ENCODE data around the gene SEZ6L.

DNA sequence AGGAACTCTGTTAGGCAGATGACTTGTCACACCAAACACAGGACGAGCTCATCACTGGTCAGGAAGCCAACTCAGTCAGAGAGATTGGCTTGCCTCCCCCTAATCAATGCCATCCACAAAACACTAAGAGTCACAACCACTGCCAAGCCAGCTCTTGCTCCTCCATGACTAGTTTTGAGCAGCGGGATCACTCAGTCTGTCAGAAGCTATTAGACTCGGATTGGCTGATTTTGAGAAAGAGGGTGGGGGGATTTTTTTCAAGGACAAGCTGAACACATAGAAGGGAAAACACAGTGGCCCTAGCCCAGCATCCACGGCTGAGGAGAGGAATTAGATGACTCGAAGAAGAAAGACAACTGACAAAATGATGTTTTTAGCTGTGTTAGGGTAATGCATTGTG lies 55.9 kb downstream of the SEZ6L start:
- TF ChIP-seq, protein P1, sequence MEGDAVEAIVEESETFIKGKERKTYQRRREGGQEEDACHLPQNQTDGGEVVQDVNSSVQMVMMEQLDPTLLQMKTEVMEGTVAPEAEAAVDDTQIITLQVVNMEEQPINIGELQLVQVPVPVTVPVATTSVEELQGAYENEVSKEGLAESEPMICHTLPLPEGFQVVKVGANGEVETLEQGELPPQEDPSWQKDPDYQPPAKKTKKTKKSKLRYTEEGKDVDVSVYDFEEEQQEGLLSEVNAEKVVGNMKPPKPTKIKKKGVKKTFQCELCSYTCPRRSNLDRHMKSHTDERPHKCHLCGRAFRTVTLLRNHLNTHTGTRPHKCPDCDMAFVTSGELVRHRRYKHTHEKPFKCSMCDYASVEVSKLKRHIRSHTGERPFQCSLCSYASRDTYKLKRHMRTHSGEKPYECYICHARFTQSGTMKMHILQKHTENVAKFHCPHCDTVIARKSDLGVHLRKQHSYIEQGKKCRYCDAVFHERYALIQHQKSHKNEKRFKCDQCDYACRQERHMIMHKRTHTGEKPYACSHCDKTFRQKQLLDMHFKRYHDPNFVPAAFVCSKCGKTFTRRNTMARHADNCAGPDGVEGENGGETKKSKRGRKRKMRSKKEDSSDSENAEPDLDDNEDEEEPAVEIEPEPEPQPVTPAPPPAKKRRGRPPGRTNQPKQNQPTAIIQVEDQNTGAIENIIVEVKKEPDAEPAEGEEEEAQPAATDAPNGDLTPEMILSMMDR (IDR thresholded peaks at IDR 0.05): no peak
- TF ChIP-seq POLR2A (IDR thresholded peaks at IDR 0.05): no peak
- no peak for TF ChIP-seq POLR2AphosphoS5 (IDR thresholded peaks at IDR 0.05)
- no peak for TF ChIP-seq EP300 (IDR thresholded peaks at IDR 0.05; ENCODE audit: low read depth)

Measured in transverse colon (tissue), 4 donors.